SU-DHL-6 (cell line): Measurements from ENCODE around the gene NUDT4.

ENCODE experiments used
- CTCF ChIP-seq: fragments of 200-600 bp; sonication (generic); IDR thresholded peaks from one replicate; pipeline ENCODE4 v1.5.1; 2017; ENCODE audit warnings: antibody characterized with exemption, mild to moderate bottlenecking, low read length, moderate library complexity; ENCODE audit not compliant: insufficient read depth, poor library complexity, severe bottlenecking
- EZH2phosphoT487 ChIP-seq: fragments of 200-600 bp; sonication (generic), shearing (Covaris generic); conservative IDR thresholded peaks from 2 replicates; pipeline ENCODE4 v1.6.1; 2018; ENCODE audit warnings: mild to moderate bottlenecking, antibody characterized with exemption, low read length, moderate library complexity, mixed read lengths

GRCh38 chr12:93404961-93405849 is 27.5 kb downstream of the NUDT4 start:
- TF ChIP-seq CTCF (no peak), EZH2phosphoT487 (no peak)
